ENCODE data around the gene RAD51AP1.
"Not testable (repeated sequence)": the region's sequence is repeated elsewhere in the genome, so short reads cannot be mapped to it uniquely, and the experiment has no call there.

RAD51AP1 gene

GRCh38 chr12:4538207-4539160 lies at the start of gene RAD51AP1:
TSS of gene RAD51AP1 (plus strand) at chr12:4538890. CDS start at chr12:4538940, 50 bp downstream.
- in situ Hi-C loops (cut with MboI; ENCODE audit: low pct_unique_long_range_greater_than_20kb, low sequenced_read_pairs) = no loop called here

GRCh38 chr12:4489556-4489955 lies 49.1 kb upstream of the RAD51AP1 start:
- no peak for DNase-seq
- in situ Hi-C loops (cut with MboI; ENCODE audit: low pct_unique_long_range_greater_than_20kb, low sequenced_read_pairs) = no loop called here

More at GRCh38 chr12:4538207-4539160, at the start of gene RAD51AP1:
- DNase-seq = peak; percentile 98

GRCh38 chr12:4490973-4491372 lies 47.7 kb upstream of the RAD51AP1 start:
- in situ Hi-C loops (cut with MboI; ENCODE audit: low pct_unique_long_range_greater_than_20kb, low sequenced_read_pairs) = no loop called here
- no peak for DNase-seq

GRCh38 chr12:4496145-4496838 lies 42.4 kb upstream of the RAD51AP1 start:
- in situ Hi-C loops (cut with MboI; ENCODE audit: low pct_unique_long_range_greater_than_20kb, low sequenced_read_pairs) = no loop called here

GRCh38 chr12:4499186-4499585 lies 39.5 kb upstream of the RAD51AP1 start:
- in situ Hi-C loops (cut with MboI; ENCODE audit: low pct_unique_long_range_greater_than_20kb, low sequenced_read_pairs) = no loop called here
- no peak for DNase-seq

More at GRCh38 chr12:4496145-4496838, 42.4 kb upstream of the RAD51AP1 start:
- no peak for DNase-seq

- in situ Hi-C loops (cut with MboI; ENCODE audit: low pct_unique_long_range_greater_than_20kb, low sequenced_read_pairs) = no loop called here
Measured at GRCh38 chr12:4505376-4505986, 33.2 kb upstream of the RAD51AP1 start.

GRCh38 chr12:4506430-4506829 lies 32.3 kb upstream of the RAD51AP1 start:
- in situ Hi-C loops (cut with MboI; ENCODE audit: low pct_unique_long_range_greater_than_20kb, low sequenced_read_pairs) = no loop called here

More at GRCh38 chr12:4505376-4505986, 33.2 kb upstream of the RAD51AP1 start:
- DNase-seq = no peak

GRCh38 chr12:4506870-4507269 lies 31.8 kb upstream of the RAD51AP1 start:
- in situ Hi-C loops (cut with MboI; ENCODE audit: low pct_unique_long_range_greater_than_20kb, low sequenced_read_pairs) = no loop called here
- peak; percentile 59 for DNase-seq

More at GRCh38 chr12:4506430-4506829, 32.3 kb upstream of the RAD51AP1 start:
- DNase-seq = no peak

GRCh38 chr12:4508503-4508902 lies 30.2 kb upstream of the RAD51AP1 start:
- DNase-seq; in situ Hi-C loops (cut with MboI; ENCODE audit: low pct_unique_long_range_greater_than_20kb, low sequenced_read_pairs): not testable (repeated sequence)

- in situ Hi-C loops (cut with MboI; ENCODE audit: low pct_unique_long_range_greater_than_20kb, low sequenced_read_pairs); DNase-seq: not testable (repeated sequence)
Measured at GRCh38 chr12:4509269-4509668, 29.4 kb upstream of the RAD51AP1 start.

GRCh38 chr12:4518106-4518728 lies 20.5 kb upstream of the RAD51AP1 start:
- in situ Hi-C loops (cut with MboI; ENCODE audit: low pct_unique_long_range_greater_than_20kb, low sequenced_read_pairs) = no loop called here

GRCh38 chr12:4523443-4523842 lies 15.2 kb upstream of the RAD51AP1 start:
- in situ Hi-C loops (cut with MboI; ENCODE audit: low pct_unique_long_range_greater_than_20kb, low sequenced_read_pairs); DNase-seq: not testable (repeated sequence)

More at GRCh38 chr12:4518106-4518728, 20.5 kb upstream of the RAD51AP1 start:
- DNase-seq = no peak

- in situ Hi-C loops (cut with MboI; ENCODE audit: low pct_unique_long_range_greater_than_20kb, low sequenced_read_pairs) = no loop called here
- DNase-seq = peak; percentile 43
Measured at GRCh38 chr12:4526923-4527546, 11.7 kb upstream of the RAD51AP1 start.

- in situ Hi-C loops (cut with MboI; ENCODE audit: low pct_unique_long_range_greater_than_20kb, low sequenced_read_pairs) = no loop called here
Measured at GRCh38 chr12:4530160-4530559, 8.5 kb upstream of the RAD51AP1 start.

GRCh38 chr12:4530982-4531586 lies 7.6 kb upstream of the RAD51AP1 start:
- DNase-seq = no peak
- in situ Hi-C loops (cut with MboI; ENCODE audit: low pct_unique_long_range_greater_than_20kb, low sequenced_read_pairs) = no loop called here

More at GRCh38 chr12:4530160-4530559, 8.5 kb upstream of the RAD51AP1 start:
- DNase-seq = no peak

- DNase-seq = no peak
- in situ Hi-C loops (cut with MboI; ENCODE audit: low pct_unique_long_range_greater_than_20kb, low sequenced_read_pairs) = no loop called here
Measured at GRCh38 chr12:4535092-4535491, 3.6 kb upstream of the RAD51AP1 start.

- in situ Hi-C loops (cut with MboI; ENCODE audit: low pct_unique_long_range_greater_than_20kb, low sequenced_read_pairs) = no loop called here
- no peak for DNase-seq
Measured at GRCh38 chr12:4535871-4536270, 2.8 kb upstream of the RAD51AP1 start.

GRCh38 chr12:4539167-4539870 lies 629 bp downstream of the RAD51AP1 start:
- in situ Hi-C loops (cut with MboI; ENCODE audit: low pct_unique_long_range_greater_than_20kb, low sequenced_read_pairs) = no loop called here
- DNase-seq = peak; percentile 11

Data from KBM-7 (cell line).